HG03196 (cell line): Measurements from ENCODE around the gene GYS2.
"Not testable (repeated sequence)": the region's sequence is repeated elsewhere in the genome, so short reads cannot be mapped to it uniquely, and the experiment has no call there.

ENCODE experiments used
- ATAC-seq: cut with Tn5 transposase; IDR thresholded peaks from one replicate; pipeline ENCODE4 v1.9.1; 2021; ENCODE audit not compliant: unreplicated experiment

Gene GYS2

GRCh38 chr12:21602774-21603173 is 1.9 kb downstream of the GYS2 start:
- no peak for ATAC-seq

DNA sequence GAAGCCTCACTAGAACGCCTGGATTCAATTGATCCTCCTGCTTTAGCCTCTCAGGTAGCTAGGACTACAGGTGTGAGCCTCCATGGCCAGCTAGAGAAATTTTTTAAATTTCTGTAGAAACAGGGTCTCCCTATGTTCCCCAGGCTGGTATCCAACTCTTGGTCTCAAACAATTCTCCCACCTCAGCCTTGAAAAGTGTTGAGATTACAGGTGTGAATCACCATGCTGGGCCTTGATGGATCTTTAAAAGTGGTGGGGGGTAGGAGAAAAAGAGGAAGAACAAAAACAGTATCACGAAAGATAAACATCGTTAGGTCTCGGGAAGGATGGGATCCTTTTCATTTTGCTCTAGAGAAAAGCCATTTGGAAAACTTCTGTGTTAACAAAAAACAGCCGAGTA is 4.5 kb downstream of the GYS2 start:
- ATAC-seq: no peak

DNA sequence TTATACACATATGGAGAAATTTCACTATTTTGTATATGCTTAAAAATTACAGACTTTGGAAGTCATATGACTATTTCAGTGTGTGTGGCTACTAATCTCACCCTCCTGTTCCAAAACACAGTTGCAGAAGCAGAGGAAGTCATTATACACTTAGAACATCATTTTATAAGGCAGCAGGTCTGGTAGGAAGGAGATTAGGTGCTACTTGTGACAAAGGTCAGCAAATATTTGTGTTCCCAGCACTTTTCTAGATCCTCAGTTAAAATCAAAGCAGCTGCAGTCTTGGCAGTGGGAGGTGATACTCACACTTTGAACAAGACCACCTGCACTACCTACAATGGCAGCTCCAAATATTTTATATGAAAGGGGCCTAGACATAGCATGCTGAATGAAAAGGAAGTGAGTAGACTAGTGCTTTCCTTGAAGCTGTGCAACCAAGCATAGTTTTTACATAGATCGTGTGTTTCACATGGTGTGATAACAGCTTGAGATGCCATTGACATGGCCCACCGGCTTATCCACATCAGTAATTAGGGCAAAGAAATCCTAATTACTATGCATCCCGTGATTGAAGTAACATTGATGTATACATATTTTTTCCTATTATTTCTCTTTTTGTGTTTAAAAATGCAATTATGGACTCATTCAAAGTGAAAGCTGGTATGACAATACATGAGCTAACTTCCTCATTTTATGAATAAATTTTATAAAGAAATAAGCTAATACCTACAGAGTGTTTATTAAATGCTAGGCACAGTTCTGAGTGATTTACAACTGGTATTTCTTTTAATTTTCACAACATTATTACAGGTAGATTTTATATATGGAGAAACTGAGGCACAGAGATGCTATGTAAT is 5.3 kb downstream of the GYS2 start:
- no peak for ATAC-seq

DNA sequence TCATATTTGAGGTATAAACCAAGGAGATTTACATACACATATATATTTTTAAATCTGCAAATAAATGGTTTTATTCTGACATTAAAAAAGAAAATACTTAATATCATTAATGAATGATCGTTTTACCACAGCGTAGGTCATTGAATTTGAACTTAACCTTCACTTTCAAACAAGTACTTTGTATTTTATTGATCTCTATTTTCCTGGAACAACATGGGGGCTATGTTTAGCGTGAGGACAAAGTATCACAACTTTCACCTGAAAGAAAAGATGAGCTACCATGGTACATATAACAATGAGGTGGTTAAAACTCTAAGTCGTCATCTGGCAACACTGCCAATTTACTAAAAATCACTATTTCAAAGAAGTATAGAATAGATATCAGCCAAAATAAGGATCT is 6.0 kb downstream of the GYS2 start:
- ATAC-seq: no peak

GRCh38 chr12:21595356-21595755 is 9.3 kb downstream of the GYS2 start:
- ATAC-seq: not testable (repeated sequence)

- no peak for ATAC-seq
Observed at GRCh38 chr12:21585485-21585884, 19.2 kb downstream of the GYS2 start.

GRCh38 chr12:21584403-21585182 is 20.1 kb downstream of the GYS2 start:
- ATAC-seq: not testable (repeated sequence)

DNA sequence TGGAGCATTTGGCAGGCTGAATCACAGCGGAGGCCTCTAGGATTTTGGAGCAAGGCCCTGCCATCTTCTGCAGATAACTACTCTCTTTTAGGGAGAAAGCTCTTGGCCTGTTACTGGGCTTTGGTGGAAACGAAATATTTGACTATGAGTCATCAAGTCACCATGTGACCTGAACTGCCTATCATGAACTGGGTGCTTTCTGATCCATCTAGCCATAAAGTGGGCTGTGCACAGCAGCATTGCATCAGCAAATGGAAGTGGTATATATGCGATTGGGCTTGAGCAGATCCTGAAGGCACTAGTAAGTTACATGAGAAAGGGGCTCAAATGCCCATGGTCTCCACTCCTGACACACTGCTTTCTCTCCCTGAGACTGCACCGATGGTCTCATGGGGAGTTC is 21.1 kb downstream of the GYS2 start:
- no peak for ATAC-seq

DNA sequence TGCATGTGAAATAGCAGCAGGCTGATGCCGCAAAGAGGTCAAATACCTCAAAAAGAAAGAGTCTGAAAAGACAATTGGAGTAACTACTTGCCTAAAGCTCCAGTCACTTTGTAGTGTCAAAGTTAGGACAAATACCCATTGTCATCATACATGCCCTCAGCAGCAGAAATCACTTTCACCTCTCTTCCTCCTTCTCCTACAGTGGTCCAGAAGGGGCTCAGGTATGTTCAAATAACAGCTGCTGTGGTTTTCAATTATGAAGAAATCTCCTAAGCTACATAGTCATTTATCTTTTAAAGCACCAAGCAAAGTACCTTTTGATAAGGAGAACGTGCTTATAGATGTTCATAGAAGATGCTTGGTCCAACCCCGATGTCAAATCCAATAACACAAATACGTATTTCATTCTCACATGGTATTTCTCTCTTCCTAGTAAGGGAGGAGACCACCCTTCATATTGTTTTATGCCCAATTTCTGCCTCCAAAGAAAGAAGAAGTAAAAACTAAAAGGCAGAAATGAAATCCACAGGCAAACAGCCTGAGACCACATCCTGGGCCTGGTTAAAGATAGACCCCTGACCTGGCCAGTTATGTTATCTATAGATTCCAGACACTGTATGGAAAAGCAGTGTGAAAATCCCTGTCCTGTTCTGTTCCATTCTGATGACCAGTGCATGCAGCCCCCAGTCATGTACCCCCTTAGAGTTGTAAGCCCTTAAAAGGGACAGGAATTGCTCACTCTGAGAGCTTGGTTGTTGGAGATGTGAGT is 23.7 kb downstream of the GYS2 start:
- ATAC-seq: no peak

GRCh38 chr12:21577516-21577915 is 27.1 kb downstream of the GYS2 start:
- no peak for ATAC-seq

DNA sequence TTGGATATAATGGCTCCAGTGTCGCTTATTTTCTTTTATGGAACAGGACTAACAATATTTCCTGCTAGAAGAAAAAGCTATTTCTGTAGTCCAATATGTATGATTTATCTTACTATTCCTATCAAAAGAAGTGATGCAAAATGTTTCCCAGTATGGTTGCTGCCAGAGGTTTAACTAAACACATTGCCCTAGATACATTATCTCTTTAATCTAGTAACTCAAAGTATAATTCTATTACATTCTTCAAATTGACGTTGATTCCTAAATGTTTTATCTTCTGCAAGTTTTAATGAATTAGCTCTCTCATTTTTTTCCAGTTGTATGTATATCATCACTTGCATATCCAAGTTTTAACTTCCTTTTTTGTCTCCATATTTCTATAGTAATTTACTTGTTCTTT is 28.2 kb downstream of the GYS2 start:
- ATAC-seq: no peak

- ATAC-seq: no peak
Observed at GRCh38 chr12:21573733-21574358, 30.8 kb downstream of the GYS2 start.

- ATAC-seq: no peak
Observed at GRCh38 chr12:21571046-21571445, 33.6 kb downstream of the GYS2 start.

GRCh38 chr12:21568115-21568514 is 36.5 kb downstream of the GYS2 start:
- no peak for ATAC-seq

- ATAC-seq: no peak
Observed at GRCh38 chr12:21566907-21567394, 37.7 kb downstream of the GYS2 start.

DNA sequence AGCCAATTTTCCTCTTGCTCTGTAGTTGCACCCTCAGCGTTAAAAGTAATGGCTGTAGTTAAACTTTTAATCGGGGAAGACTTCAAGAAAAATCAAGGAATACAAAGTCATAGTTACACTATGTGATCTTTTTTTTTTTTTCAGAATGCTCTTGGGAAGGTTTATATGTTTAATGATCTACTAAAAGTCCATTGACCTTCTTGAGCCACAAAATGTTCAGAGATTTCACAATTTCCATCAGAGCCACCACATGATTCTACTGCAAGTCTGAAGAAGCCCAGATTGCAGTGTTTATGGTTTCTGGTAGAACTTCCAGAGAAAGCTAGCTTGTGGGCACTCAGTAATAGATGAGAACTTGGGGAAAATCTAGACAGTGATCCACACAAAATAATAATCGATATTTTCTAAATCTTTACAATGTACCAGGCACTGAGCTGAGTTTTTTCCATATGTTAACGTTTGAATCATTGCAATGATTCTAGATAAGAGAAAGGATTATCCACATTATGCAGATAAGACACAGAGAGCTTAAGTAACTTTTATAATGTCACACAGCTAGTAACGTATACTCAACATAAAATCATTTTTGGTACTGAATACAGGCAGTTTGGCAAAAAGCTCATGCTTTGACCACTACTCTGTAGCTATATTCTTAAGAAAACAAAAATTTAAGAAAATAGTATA is 38.3 kb downstream of the GYS2 start:
- no peak for ATAC-seq

- ATAC-seq: no peak
Observed at GRCh38 chr12:21562859-21563258, 41.8 kb downstream of the GYS2 start.

- no peak for ATAC-seq
Observed at GRCh38 chr12:21561158-21561557, 43.5 kb downstream of the GYS2 start.

DNA sequence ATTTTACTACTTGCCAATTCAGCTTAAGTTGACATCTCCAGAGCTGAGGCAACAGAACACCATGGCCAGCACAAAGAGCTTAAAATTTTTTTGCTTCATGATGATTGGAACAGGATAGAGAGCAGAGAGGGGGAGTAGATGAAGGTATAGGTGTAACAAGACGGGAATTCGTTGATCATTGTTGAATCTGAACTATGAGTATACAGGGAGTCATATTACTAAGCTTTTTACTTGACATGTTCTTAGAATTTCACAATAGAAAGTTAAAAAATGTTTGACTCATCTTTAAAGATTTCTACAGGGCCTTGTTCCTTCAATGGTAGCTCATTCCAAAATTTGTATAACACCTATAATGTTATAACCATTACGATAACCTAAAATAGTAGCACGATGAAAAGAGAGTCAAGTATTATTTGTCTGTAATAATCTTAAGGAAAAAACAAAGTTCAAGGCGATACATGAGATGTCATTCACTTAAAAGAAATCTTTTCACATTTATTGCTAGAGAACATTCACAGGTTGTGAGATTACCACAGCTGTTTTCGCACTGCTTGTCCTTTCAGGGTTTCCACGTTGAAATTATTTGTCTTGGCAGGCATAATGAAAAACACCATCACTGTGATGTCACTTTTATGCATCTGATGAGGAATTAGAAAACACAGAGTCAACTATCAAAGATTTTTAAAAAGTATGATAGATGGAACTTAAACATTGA is 44.6 kb downstream of the GYS2 start:
- ATAC-seq: no peak
